ENCODE results near the gene LCP1.
"Not testable (repeated sequence)": the region's sequence is repeated elsewhere in the genome, so short reads cannot be mapped to it uniquely, and the experiment has no call there.

LCP1 gene

GRCh38 chr13:46181840-46182490 is at the start of gene LCP1:
Gene LCP1, minus strand, starts transcription at chr13:46182177. Its CDS starts 22,515 bp downstream, at chr13:46159662.
- DNase-seq (ENCODE audit: low spot score) = no peak

- DNase-seq (ENCODE audit: low spot score) = no peak
Measured at GRCh38 chr13:46229251-46229650, 47.3 kb upstream of the LCP1 start.

GRCh38 chr13:46220234-46220633 is 38.3 kb upstream of the LCP1 start:
- not testable (repeated sequence) for DNase-seq (ENCODE audit: low spot score)

- not testable (repeated sequence) for DNase-seq (ENCODE audit: low spot score)
Measured at GRCh38 chr13:46214741-46215140, 32.8 kb upstream of the LCP1 start.

- DNase-seq (ENCODE audit: low spot score) = no peak
Measured at GRCh38 chr13:46213242-46213641, 31.3 kb upstream of the LCP1 start.

- DNase-seq (ENCODE audit: low spot score) = peak; percentile 1
Measured at GRCh38 chr13:46211483-46212351, 29.7 kb upstream of the LCP1 start, which contains the start of gene LRRC63. Gene LRRC63, plus strand, starts transcription at chr13:46211928. Its CDS starts 1,107 bp downstream, at chr13:46213035.

- no peak for DNase-seq (ENCODE audit: low spot score)
Measured at GRCh38 chr13:46211116-46211482, 29.1 kb upstream of the LCP1 start.

GRCh38 chr13:46210362-46211083 is 28.5 kb upstream of the LCP1 start:
- DNase-seq (ENCODE audit: low spot score) = no peak

GRCh38 chr13:46207828-46208227 is 25.9 kb upstream of the LCP1 start:
- no peak for DNase-seq (ENCODE audit: low spot score)

GRCh38 chr13:46206143-46206542 is 24.2 kb upstream of the LCP1 start:
- DNase-seq (ENCODE audit: low spot score) = no peak

GRCh38 chr13:46202966-46203365 is 21.0 kb upstream of the LCP1 start:
- no peak for DNase-seq (ENCODE audit: low spot score)

GRCh38 chr13:46202188-46202795 is 20.3 kb upstream of the LCP1 start:
- no peak for DNase-seq (ENCODE audit: low spot score)

- no peak for DNase-seq (ENCODE audit: low spot score)
Measured at GRCh38 chr13:46198696-46199193, 16.8 kb upstream of the LCP1 start.

GRCh38 chr13:46197299-46198048 is 15.5 kb upstream of the LCP1 start:
- DNase-seq (ENCODE audit: low spot score) = no peak

GRCh38 chr13:46195016-46195415 is 13.0 kb upstream of the LCP1 start:
- DNase-seq (ENCODE audit: low spot score) = no peak

GRCh38 chr13:46192412-46192811 is 10.4 kb upstream of the LCP1 start:
- DNase-seq (ENCODE audit: low spot score) = no peak

GRCh38 chr13:46185634-46186033 is 3.7 kb upstream of the LCP1 start:
- no peak for DNase-seq (ENCODE audit: low spot score)

- DNase-seq (ENCODE audit: low spot score) = peak; percentile 15
Measured at GRCh38 chr13:46184277-46184699, 2.3 kb upstream of the LCP1 start.

GRCh38 chr13:46183018-46183946 is 1.3 kb upstream of the LCP1 start:
- DNase-seq (ENCODE audit: low spot score) = no peak

- no peak for DNase-seq (ENCODE audit: low spot score)
Measured at GRCh38 chr13:46182491-46182877, 507 bp upstream of the LCP1 start.

Measured in cerebellar cortex (tissue), 1 donor.